SK-N-SH (cell line): Measurements from ENCODE around the gene RPL15. TPM values are rescaled to one million over a fixed set of nuclear protein-coding genes. Genes with fewer than 3 reads are reported as not detected.
A peak's percentile ranks its signal among the peaks of the same experiment; 100 is the strongest.

ENCODE experiments used
- CTCF ChIA-PET: fragments of 300-600, 350-600 bp; formaldehyde crosslinking; extraction: SDS; loops from one replicate; lab custom pipeline; 2021; lab: Yijun Ruan, JAX
- POLR2A ChIA-PET: fragments of 350-600 bp; sonication (Branson Sonifier 250); formaldehyde crosslinking; extraction: SDS; loops from one replicate; lab custom pipeline; 2020; ENCODE audit warnings: antibody characterized with exemption, inconsistent platforms; lab: Yijun Ruan, JAX
- DNase-seq: peaks from one replicate; pipeline ENCODE4 v3.0.0; 2012
- H2AFZ ChIP-seq: fragments of 200-600 bp; sonication (generic); 2 replicates; pipeline ENCODE4 v1.8.1; 2016; ENCODE audit warnings: antibody characterized with exemption, mild to moderate bottlenecking, low read depth
- H3F3A ChIP-seq: fragments of 200-600 bp; sonication (generic); replicated peaks from 2 replicates; pipeline ENCODE3; 2016; ENCODE audit warnings: antibody characterized with exemption, mild to moderate bottlenecking; ENCODE audit not compliant: insufficient read depth
- H3K27ac ChIP-seq, 2 experiments: fragments of 200-500 bp in 1 of 2; fragments of 200-600 bp in 1 of 2; sonication (Bioruptor generic) in 1 of 2; sonication (generic), shearing (Covaris generic) in 1 of 2; 2 replicates each; pipeline versions ENCODE4 v1.5.1 to v1.6.1; 2014 to 2016; ENCODE audit warnings: low read depth in 2 of 2, inconsistent platforms in 1 of 2, low read length in 1 of 2, mild to moderate bottlenecking in 1 of 2, mixed read lengths in 1 of 2
- H3K27me3 ChIP-seq: fragments of 200-600 bp; sonication (generic), shearing (Covaris generic); 2 replicates; pipeline ENCODE4 v1.6.1; 2016; ENCODE audit warnings: mixed run types; ENCODE audit not compliant: insufficient read depth
- H3K36me3 ChIP-seq, 2 experiments: fragments of 200-500 bp in 1 of 2; fragments of 200-600 bp in 1 of 2; sonication (Bioruptor generic) in 1 of 2; sonication (generic) in 1 of 2; replicated peaks in 1 of 2; 2 replicates each; pipeline versions ENCODE3 to v1.5.1; 2014 to 2016; ENCODE audit warnings: low read length in 1 of 2, mild to moderate bottlenecking in 1 of 2; ENCODE audit not compliant: insufficient read depth in 2 of 2, control insufficient read depth in 1 of 2
- H3K4me1 ChIP-seq, 2 experiments: fragments of 200-500 bp in 1 of 2; fragments of 200-600 bp in 1 of 2; sonication (Bioruptor generic) in 1 of 2; sonication (generic), shearing (Covaris generic) in 1 of 2; 2 replicates each; pipeline versions ENCODE4 v1.5.1 to v1.6.1; 2014 to 2016; ENCODE audit warnings: low read depth in 1 of 2, low read length in 1 of 2, mixed run types in 1 of 2; ENCODE audit not compliant: insufficient read depth in 2 of 2, control insufficient read depth in 1 of 2
- H3K4me2 ChIP-seq: fragments of 200-600 bp; sonication (generic), shearing (Covaris generic); 2 replicates; pipeline ENCODE4 v1.6.1; 2017; ENCODE audit warnings: mixed run types
- H3K4me3 ChIP-seq, 2 experiments: fragments of 200-500 bp in 1 of 2; fragments of 200-600 bp in 1 of 2; sonication (Bioruptor generic) in 1 of 2; sonication (generic), shearing (Covaris generic) in 1 of 2; 2 replicates each; pipeline versions ENCODE4 v1.5.1 to v1.8.1; 2014 to 2016; ENCODE audit warnings: low read depth in 2 of 2, inconsistent platforms in 1 of 2, low read length in 1 of 2, mild to moderate bottlenecking in 1 of 2, mixed read lengths in 1 of 2, moderate library complexity in 1 of 2
- H3K79me2 ChIP-seq: fragments of 200-600 bp; sonication (generic); 2 replicates; pipeline ENCODE4 v1.8.1; 2017; ENCODE audit warnings: mild to moderate bottlenecking; ENCODE audit not compliant: insufficient read depth
- H3K9ac ChIP-seq: fragments of 200-600 bp; sonication (generic); 2 replicates; pipeline ENCODE4 v1.6.1; 2017; ENCODE audit warnings: mixed run types
- H3K9me2 ChIP-seq: fragments of 200-600 bp; sonication (generic); 2 replicates; pipeline ENCODE4 v1.6.1; 2017; ENCODE audit warnings: mixed run types
- H3K9me3 ChIP-seq: fragments of 200-600 bp; sonication (generic); 2 replicates; pipeline ENCODE4 v1.6.1; 2017; ENCODE audit warnings: mixed run types, mild to moderate bottlenecking, moderate library complexity
- H4K20me1 ChIP-seq: fragments of 200-600 bp; sonication (generic); 2 replicates; pipeline ENCODE4 v1.6.1; 2017; ENCODE audit warnings: mild to moderate bottlenecking, mixed run types; ENCODE audit not compliant: insufficient read depth
- CTCF ChIP-seq: fragments of 200-600 bp; sonication (generic); IDR thresholded peaks from 2 replicates; pipeline ENCODE4 v1.6.1; 2017; ENCODE audit warnings: antibody characterized with exemption, mild to moderate bottlenecking, moderate library complexity
- ELF1 ChIP-seq: IDR thresholded peaks from 2 replicates; pipeline ENCODE4 v1.4.0; 2012
- EP300 ChIP-seq, 2 experiments: IDR thresholded peaks; 2 replicates each; pipeline versions ENCODE4 v1.4.0 to v1.6.1; 2012; ENCODE audit warnings: borderline replicate concordance in 1 of 2, low read depth in 1 of 2, low read length in 1 of 2
- FOSL2 ChIP-seq: IDR thresholded peaks from 2 replicates; pipeline ENCODE4 v1.4.0; 2012; ENCODE audit warnings: low read depth, mild to moderate bottlenecking, moderate library complexity, borderline replicate concordance
- FOXJ3 ChIP-seq: sonication (generic); formaldehyde crosslinking; IDR thresholded peaks from 2 replicates; pipeline ENCODE4 v1.5.1; 2020; ENCODE audit warnings: mild to moderate bottlenecking, missing genetic modification reagents
- IRF3 ChIP-seq: fragments of 150-350 bp; IDR thresholded peaks from 2 replicates; pipeline ENCODE4 v1.6.1; 2016; ENCODE audit warnings: mild to moderate bottlenecking, low read depth, low read length
- MEF2A ChIP-seq: IDR thresholded peaks from 2 replicates; pipeline ENCODE4 v1.4.0; 2012; ENCODE audit warnings: low read depth, borderline replicate concordance
- MXI1 ChIP-seq: IDR thresholded peaks from 2 replicates; pipeline ENCODE4 v1.6.1; 2012; ENCODE audit warnings: mild to moderate bottlenecking, low read depth, low read length, improper control_type of control experiment
- POLR2AphosphoS5 ChIP-seq: IDR thresholded peaks from 2 replicates; pipeline ENCODE4 v1.6.1; 2012; ENCODE audit warnings: low read depth, low read length
- RCOR1 ChIP-seq: fragments of 150-350 bp; IDR thresholded peaks from 2 replicates; pipeline ENCODE4 v1.6.1; 2017; ENCODE audit warnings: antibody characterized with exemption, low read length
- REST ChIP-seq: IDR thresholded peaks from 2 replicates; pipeline ENCODE4 v1.6.1; 2012; ENCODE audit warnings: mild to moderate bottlenecking, low read depth, low read length, moderate library complexity
- RXRA ChIP-seq: IDR thresholded peaks from 2 replicates; pipeline ENCODE4 v1.4.0; 2012; ENCODE audit warnings: low read depth, mild to moderate bottlenecking, borderline replicate concordance
- TCF12 ChIP-seq: IDR thresholded peaks from 2 replicates; pipeline ENCODE4 v1.4.0; 2012
- WGBS: methylation state at CpG from one replicate; pipeline ENCODE4 v1.1.6; 2017; ENCODE audit warnings: low lambda C conversion rate; 5-methylcytosine and 5-hydroxymethylcytosine counted together
- polyA plus RNA-seq, 3 experiments: library from polyadenylated mRNA; depleted of rRNA; stranded (reverse); fragments of >200 nt; gene quantifications; 2 replicates each; pipeline ENCODE4 v1.2.3, GENCODE V29; 2012
- TF ChIP-seq, protein P1 (sequence below): fragments of 150-350 bp; IDR thresholded peaks from 2 replicates; pipeline ENCODE4 v1.6.1; 2017; ENCODE audit warnings: antibody characterized with exemption, low read length, low read depth, borderline replicate concordance
- TF ChIP-seq, protein P2 (sequence below): IDR thresholded peaks from 2 replicates; pipeline ENCODE4 v1.4.0; 2012; ENCODE audit warnings: low read depth

Gene RPL15
- polyA plus RNA-seq, 1 of the 3 experiments (the other 2 are of a cell fraction) = 5,582 TPM

GRCh38 chr3:23923786-23924185 is 6.9 kb downstream of the RPL15 start:
- POLR2A ChIA-PET = interaction anchor here (1.6 kb wide), 1 partner anchor 11 kb away, joined by 5 read pairs; no protein-coding TSS in a partner anchor
- peaks cover 51% of the 10 kb centered on the region for H3F3A ChIP-seq
- H2AFZ ChIP-seq = no peak overlapping the region
- no peaks in the 10 kb centered on the region for H3K27me3 ChIP-seq
- no peaks in the 10 kb centered on the region for H3K9me3 ChIP-seq
- WGBS = 87% methylated on average over 2 of the region's 2 CpGs
- H3K9ac ChIP-seq = no peak overlapping the region
- peaks cover 21 to 28% of the 10 kb centered on the region in 2 experiments for H3K36me3 ChIP-seq
- peaks cover 17% of the 10 kb centered on the region for H3K79me2 ChIP-seq
- no peak for TF ChIP-seq POLR2AphosphoS5
- no peak for TF ChIP-seq IRF3
- TF ChIP-seq MEF2A = no peak
- TF ChIP-seq, protein P1, sequence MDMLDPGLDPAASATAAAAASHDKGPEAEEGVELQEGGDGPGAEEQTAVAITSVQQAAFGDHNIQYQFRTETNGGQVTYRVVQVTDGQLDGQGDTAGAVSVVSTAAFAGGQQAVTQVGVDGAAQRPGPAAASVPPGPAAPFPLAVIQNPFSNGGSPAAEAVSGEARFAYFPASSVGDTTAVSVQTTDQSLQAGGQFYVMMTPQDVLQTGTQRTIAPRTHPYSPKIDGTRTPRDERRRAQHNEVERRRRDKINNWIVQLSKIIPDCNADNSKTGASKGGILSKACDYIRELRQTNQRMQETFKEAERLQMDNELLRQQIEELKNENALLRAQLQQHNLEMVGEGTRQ = no peak
- TF ChIP-seq, protein P2, sequence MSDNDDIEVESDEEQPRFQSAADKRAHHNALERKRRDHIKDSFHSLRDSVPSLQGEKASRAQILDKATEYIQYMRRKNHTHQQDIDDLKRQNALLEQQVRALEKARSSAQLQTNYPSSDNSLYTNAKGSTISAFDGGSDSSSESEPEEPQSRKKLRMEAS = no peak
- no peak for TF ChIP-seq TCF12
- TF ChIP-seq REST = no peak
- no peak for TF ChIP-seq ELF1
- no peaks in the 10 kb centered on the region for H3K9me2 ChIP-seq
- H3K4me1 ChIP-seq = peaks cover 0 to 8% of the 10 kb centered on the region in 2 experiments; a peak in 3 of 4 replicates
- DNase-seq = no peak
- CTCF ChIA-PET = interaction anchor here (1.0 kb wide), 1 partner anchor 69 kb away, joined by 3 read pairs; no protein-coding TSS in a partner anchor
- H3K27ac ChIP-seq = peak overlapping the region in 1 of 2 experiments; percentile 27; a peak in 1 of 4 replicates
- peaks cover 24% of the 10 kb centered on the region for H4K20me1 ChIP-seq
- no peak overlapping the region for H3K4me2 ChIP-seq
- H3K4me3 ChIP-seq = no peak overlapping the region

GRCh38 chr3:23926246-23926645 is 9.3 kb downstream of the RPL15 start:
- POLR2A ChIA-PET = no interaction called here
- H2AFZ ChIP-seq = no peak overlapping the region
- H3K4me1 ChIP-seq = no peaks in the 10 kb centered on the region
- H3K27me3 ChIP-seq = no peaks in the 10 kb centered on the region
- H3K4me3 ChIP-seq = no peak overlapping the region
- H3K4me2 ChIP-seq = no peak overlapping the region
- no peaks in the 10 kb centered on the region for H3K9me3 ChIP-seq
- H3K27ac ChIP-seq = no peak overlapping the region
- H3K9ac ChIP-seq = no peak overlapping the region
- H3K79me2 ChIP-seq = no peaks in the 10 kb centered on the region
- peaks cover 32% of the 10 kb centered on the region for H3F3A ChIP-seq
- no peaks in the 10 kb centered on the region for H3K9me2 ChIP-seq
- CTCF ChIA-PET = interaction anchor here (1.0 to 1.3 kb wide), 2 partner anchors 68 kb away, joined by 3 to 5 read pairs; no protein-coding TSS in a partner anchor
- DNase-seq = no peak
- no peaks in the 10 kb centered on the region for H4K20me1 ChIP-seq
- H3K36me3 ChIP-seq = peaks cover under 1 to 7% of the 10 kb centered on the region in 2 experiments
- WGBS = 92% methylated on average over 7 of the region's 7 CpGs
- TF ChIP-seq IRF3 (no peak), RXRA (no peak), FOXJ3 (CRISPR knock-in tag) (no peak), FOSL2 (no peak), CTCF (no peak), MXI1 (no peak), MEF2A (no peak), RCOR1 (no peak), EP300 (IDR thresholded peaks at IDR 0.05; ENCODE audit: borderline replicate concordance in 1 of 2, low read depth in 1 of 2, low read length in 1 of 2) (no peak)
- TF ChIP-seq, protein P2 = no peak
- TF ChIP-seq, protein P1 = no peak
